Measurements from ENCODE around the gene WAPL. TPM values are rescaled to one million over a fixed set of nuclear protein-coding genes. Genes with fewer than 3 reads are reported as not detected.

The WAPL gene
- total and polyA plus RNA-seq, 10 of the 15 experiments (the other 5 are each of a cell fraction or from before 2014, with no cell fraction given) = 15.7 to 45.8 (median 29.0) TPM

GRCh38 chr10:86536294-86536861 is 14.8 kb upstream of the WAPL start:
- ChIA-PET SMC1A (ENCODE audit: uncharacterized antibody, unreplicated experiment) (no interaction called here), RAD21 (ENCODE audit: unreplicated experiment) (interaction anchor here (0.7 kb wide), 1 partner anchor 30 kb away, joined by 3 read pairs; no protein-coding TSS in a partner anchor), CTCF (no interaction called here), POLR2A (no interaction called here)
- BruUV-seq (replicated peaks) = no TSS peak
- Histone ChIP-seq H3K4me3 (no peak overlapping the region), H3K4me2 (ENCODE audit: control insufficient read depth, insufficient read depth) (peak overlapping the region; percentile 7; the same call in 1 of the 2 replicates), H3K4me1 (ENCODE audit: control insufficient read depth, insufficient read depth, low read length) (peaks cover 5% of the 10 kb centered on the region), H2AFZ (ENCODE audit: control insufficient read depth, low read depth, low read length) (peak overlapping the region; percentile 61), H3K27ac (ENCODE audit: control insufficient read depth, insufficient read depth) (no peak overlapping the region), H3K27me3 (replicated peaks in 1 of 2; ENCODE audit: control insufficient read depth in 2 of 2, insufficient read depth in 2 of 2, low read length in 1 of 2) (no peaks in the 10 kb centered on the region), H3K36me3 (ENCODE audit: control insufficient read depth in 2 of 2, insufficient read depth in 2 of 2, low read length in 1 of 2) (no peaks in the 10 kb centered on the region), H3K9ac (ENCODE audit: control insufficient read depth, insufficient read depth, low read length) (peak overlapping the region; percentile 1; the same call in 1 of the 2 replicates), H4K20me1 (ENCODE audit: control insufficient read depth, insufficient read depth) (no peaks in the 10 kb centered on the region), H3K79me2 (ENCODE audit: control insufficient read depth, insufficient read depth, low read length) (no peaks in the 10 kb centered on the region), H3K9me3 (replicated peaks; ENCODE audit: control insufficient read depth, insufficient read depth, low read length) (peaks cover 1% of the 10 kb centered on the region; the same call in 2 of the 3 replicates)
- no peak for TF ChIP-seq ZBED1 (IDR thresholded peaks at IDR 0.05; ENCODE audit: borderline replicate concordance)
- TF ChIP-seq TARDBP (IDR thresholded peaks at IDR 0.05; ENCODE audit: borderline replicate concordance) = no peak
- no peak for TF ChIP-seq SMAD5 (IDR thresholded peaks at IDR 0.05; ENCODE audit: low read depth)
- no peak for TF ChIP-seq PML (IDR thresholded peaks at IDR 0.05; ENCODE audit: low read length)
- no peak for TF ChIP-seq E2F4 (IDR thresholded peaks at IDR 0.05; ENCODE audit: low read depth, low read length)
- TF ChIP-seq IKZF2 (IDR thresholded peaks at IDR 0.05) = no peak
- no peak for TF ChIP-seq DPF2 (IDR thresholded peaks at IDR 0.05)
- TF ChIP-seq MXI1 (IDR thresholded peaks at IDR 0.05; ENCODE audit: low read depth, low read length) = no peak
- no peak for FAIRE-seq
- peak; percentile 25 for ATAC-seq
- DNase-seq (ENCODE audit: low read depth, low spot score) = no peak
- WGBS (ENCODE audit: insufficient coverage, insufficient replicate concordance, low lambda C conversion rate, missing lambda C conversion rate) = 4% methylated on average over 40 of the region's 40 CpGs
- in situ Hi-C loops (cut with MboI) (no loop called here), intact Hi-C loops (cut with micrococcal nuclease; ENCODE audit: unreplicated experiment) (no loop called here)
